B cell (primary cell): ENCODE measurements around the gene SLC2A10. TPM values are rescaled to one million over a fixed set of nuclear protein-coding genes. Genes with fewer than 3 reads are reported as not detected.
A peak's percentile ranks its signal among the peaks of the same experiment; 100 is the strongest.

Experiments
- ATAC-seq: fragments of 200-7000 bp; cut with Tn5 transposase; one replicate; pipeline ENCODE4 v1.10.0; 2021; ENCODE audit warnings: low read depth, mild to moderate bottlenecking, moderate number of reproducible peaks, moderate library complexity
- CTCF ChIA-PET: fragments of 350-600 bp; sonication (Branson Sonifier 250); formaldehyde crosslinking; loops from one replicate; lab custom pipeline; 2021; ENCODE audit warnings: antibody characterized with exemption, inconsistent platforms; lab: Charles Lee
- POLR2A ChIA-PET: fragments of 350-600 bp; sonication (Branson Sonifier 250); formaldehyde crosslinking; loops from one replicate; lab custom pipeline; 2021; ENCODE audit warnings: antibody characterized with exemption; lab: Charles Lee
- DNase-seq: peaks from one replicate; pipeline ENCODE4 v3.0.0; 2013
- H2AFZ ChIP-seq: 2 replicates; pipeline ENCODE4 v1.6.1; 2012; ENCODE audit warnings: mild to moderate bottlenecking, low read depth, low read length; ENCODE audit not compliant: insufficient read depth, poor library complexity, severe bottlenecking
- H3K27ac ChIP-seq, 2 donors: 1 replicate in 1 of 2; 2 replicates in 1 of 2; pipeline ENCODE4 v1.5.1; 2012 to 2013; ENCODE audit warnings: low read length in 2 of 2, mild to moderate bottlenecking in 2 of 2, moderate library complexity in 1 of 2
- H3K27me3 ChIP-seq, 4 experiments: fragments of 200-600 bp in 1 of 4; sonication (generic) in 1 of 4; replicated peaks in 1 of 4; 1 replicate in 2 of 4; 2 replicates in 2 of 4; pipeline versions ENCODE4 v1.6.1 to v1.7.0; 2013 to 2016; ENCODE audit warnings: low read length in 3 of 4, mild to moderate bottlenecking in 2 of 4, mixed read lengths in 1 of 4, moderate library complexity in 1 of 4; ENCODE audit not compliant: insufficient read depth in 4 of 4, control insufficient read depth in 3 of 4; ENCODE audit errors: control extremely low read depth in 1 of 4
- H3K36me3 ChIP-seq, 2 experiments: replicated peaks in 1 of 2; 1 replicate in 1 of 2; 2 replicates in 1 of 2; pipeline versions ENCODE4 v1.6.1 to v1.7.1; 2013; ENCODE audit warnings: low read length in 1 of 2; ENCODE audit not compliant: insufficient read depth in 2 of 2, control insufficient read depth in 1 of 2; ENCODE audit errors: control extremely low read depth in 1 of 2, extremely low read depth in 1 of 2
- H3K4me1 ChIP-seq, 2 donors: fragments of 200-600 bp in 1 of 2; sonication (generic) in 1 of 2; 1 replicate in 1 of 2; 2 replicates in 1 of 2; pipeline versions ENCODE4 v1.5.1 to v1.6.1; 2013 to 2017; ENCODE audit warnings: low read length in 2 of 2; ENCODE audit not compliant: control insufficient read depth in 2 of 2, insufficient read depth in 2 of 2
- H3K4me2 ChIP-seq: replicated peaks from 2 replicates; pipeline ENCODE3; 2012; ENCODE audit warnings: mild to moderate bottlenecking, low read depth, low read length; ENCODE audit not compliant: poor library complexity, severe bottlenecking
- H3K4me3 ChIP-seq, 5 experiments: fragments of 200-600 bp in 1 of 5; sonication (generic) in 1 of 5; 1 replicate in 3 of 5; 2 replicates in 2 of 5; pipeline versions ENCODE4 v1.5.1 to v1.7.0; 2011 to 2016; ENCODE audit warnings: low read length in 4 of 5, mild to moderate bottlenecking in 4 of 5, low read depth in 2 of 5, control low read depth in 1 of 5, moderate library complexity in 1 of 5; ENCODE audit not compliant: insufficient read depth in 1 of 5; ENCODE audit errors: control extremely low read depth in 1 of 5, extremely low read depth in 1 of 5
- H3K79me2 ChIP-seq: fragments of 200-600 bp; sonication (generic); one replicate; pipeline ENCODE4 v1.6.0; 2016; ENCODE audit warnings: low read length; ENCODE audit not compliant: control insufficient read depth, insufficient read depth
- H3K9ac ChIP-seq: fragments of 200-600 bp; sonication (generic); 2 replicates; pipeline ENCODE4 v1.6.1; 2017; ENCODE audit warnings: mild to moderate bottlenecking, low read length, moderate library complexity
- H3K9me3 ChIP-seq, 3 donors: one replicate each; pipeline versions ENCODE4 v1.6.1 to v1.7.1; 2013; ENCODE audit warnings: low read length in 2 of 3; ENCODE audit not compliant: control insufficient read depth in 2 of 3, insufficient read depth in 1 of 3; ENCODE audit errors: control extremely low read depth in 1 of 3
- H4K20me1 ChIP-seq: 2 replicates; pipeline ENCODE4 v1.6.0; 2012; ENCODE audit warnings: mild to moderate bottlenecking, low read length; ENCODE audit not compliant: insufficient read depth, control insufficient read depth, poor library complexity, severe bottlenecking
- H3K27ac Mint-ChIP-seq: one replicate; pipeline ENCODE4 v1.8.0; 2021; ENCODE audit warnings: mixed read lengths
- H3K27me3 Mint-ChIP-seq: one replicate; pipeline ENCODE4 v1.8.0; 2021; ENCODE audit warnings: mixed read lengths
- H3K4me1 Mint-ChIP-seq: one replicate; pipeline ENCODE4 v1.8.0; 2021; ENCODE audit warnings: mixed read lengths
- H3K4me3 Mint-ChIP-seq: one replicate; pipeline ENCODE4 v1.8.0; 2021; ENCODE audit warnings: mixed read lengths
- H3K9me3 Mint-ChIP-seq: one replicate; pipeline ENCODE4 v1.8.0; 2022; ENCODE audit warnings: mixed read lengths; ENCODE audit not compliant: insufficient read depth
- CTCF ChIP-seq: fragments of 200-600 bp; IDR thresholded peaks from one replicate; pipeline ENCODE4 v1.8.0; 2022; ENCODE audit warnings: antibody characterized with exemption, mild to moderate bottlenecking
- EZH2 ChIP-seq: IDR thresholded peaks from 2 replicates; pipeline ENCODE4 v1.6.1; 2012; ENCODE audit warnings: borderline replicate concordance, low read depth, mild to moderate bottlenecking, moderate library complexity, low read length; ENCODE audit not compliant: insufficient read depth, poor library complexity, severe bottlenecking
- WGBS: methylation state at CpG from one replicate; pipeline ENCODE4 v1.1.5; 2013; ENCODE audit warnings: missing lambda C conversion rate; ENCODE audit not compliant: insufficient coverage; 5-methylcytosine and 5-hydroxymethylcytosine counted together
- intact Hi-C: fragments of 100-400 bp; cut with micrococcal nuclease; formaldehyde crosslinking; loops from one replicate; pipeline ENCODE4 v1.10.0; 2022
- polyA plus RNA-seq: library from polyadenylated mRNA; depleted of rRNA; stranded (reverse); fragments of >200 nt; gene quantifications from 2 replicates; pipeline ENCODE4 v1.2.3, GENCODE V29; 2012
- total RNA-seq, 2 donors: library from RNA; stranded (reverse); fragments of 120-200 nt in 1 of 2; gene quantifications; 1 replicate in 1 of 2; 2 replicates in 1 of 2; pipeline versions ENCODE4 v1.2.3 to v1.2.4, GENCODE V29; 2013 to 2022

Gene SLC2A10
- total and polyA plus RNA-seq, 2 donors (not counting 1 experiment from before 2014, with no cell fraction given): not detected

- Histone ChIP-seq H3K4me2 (peak overlapping the region; percentile 69), H3K4me1 (peaks cover 20 to 21% of the 10 kb centered on the region in 2 donors), H3K27ac (peak overlapping the region; percentile 76 to 80), H3K9me3 (no peaks in the 10 kb centered on the region), H3K27me3 (no peaks in the 10 kb centered on the region), H4K20me1 (peaks cover 32% of the 10 kb centered on the region), H3K79me2 (peaks cover 39% of the 10 kb centered on the region), H2AFZ (peak overlapping the region; percentile 96), H3K9ac (peak overlapping the region; percentile 82), H3K4me3 (peak overlapping the region in 3 of 5 experiments; percentile 87 to 95 (median 88)), H3K36me3 (peaks cover 3 to 15% of the 10 kb centered on the region in 2 experiments)
- CTCF ChIA-PET: interaction anchor here (0.9 to 2.7 kb wide), 2 partner anchors 9 to 279 kb away, joined by 3 to 17 read pairs; no protein-coding TSS in a partner anchor
- no peak for DNase-seq
- H3K27me3 Mint-ChIP-seq: no peaks in the 10 kb centered on the region
- TF ChIP-seq CTCF (no peak), EZH2 (no peak)
- H3K27ac Mint-ChIP-seq: peak overlapping the region; percentile 98
- H3K4me1 Mint-ChIP-seq: peaks cover 40% of the 10 kb centered on the region
- no peaks in the 10 kb centered on the region for H3K9me3 Mint-ChIP-seq
- H3K4me3 Mint-ChIP-seq: peak overlapping the region; percentile 99
- WGBS: 50% methylated on average over 8 of the region's 13 CpGs
- POLR2A ChIA-PET: no interaction called here
- intact Hi-C loops: no loop called here
- ATAC-seq: no peak
These were observed 19.0 kb upstream of the SLC2A10 start for GRCh38 chr20:46690219-46691106.

GRCh38 chr20:46691196-46691595, 18.3 kb upstream of the SLC2A10 start:
- Histone ChIP-seq H2AFZ (no peak overlapping the region), H3K27me3 (peaks cover 0 to 1% (median 0%) of the 10 kb centered on the region in 4 experiments), H3K9me3 (no peaks in the 10 kb centered on the region), H3K36me3 (peaks cover 0 to 8% of the 10 kb centered on the region in 2 experiments), H4K20me1 (peaks cover 26% of the 10 kb centered on the region), H3K9ac (no peak overlapping the region), H3K27ac (no peak overlapping the region), H3K4me2 (no peak overlapping the region), H3K79me2 (peaks cover 32% of the 10 kb centered on the region), H3K4me1 (peaks cover 20 to 21% of the 10 kb centered on the region in 2 donors), H3K4me3 (no peak overlapping the region)
- no peak overlapping the region for H3K4me3 Mint-ChIP-seq
- CTCF ChIA-PET: interaction anchor here (2.7 kb wide), 1 partner anchor 10 kb away, joined by 17 read pairs; no protein-coding TSS in a partner anchor
- WGBS: no CpG with 5 or more reads among the region's 4 CpGs
- intact Hi-C loops: no loop called here
- TF ChIP-seq EZH2: no peak
- TF ChIP-seq CTCF: no peak
- H3K27ac Mint-ChIP-seq: no peak overlapping the region
- POLR2A ChIA-PET: no interaction called here
- no peaks in the 10 kb centered on the region for H3K9me3 Mint-ChIP-seq
- no peaks in the 10 kb centered on the region for H3K27me3 Mint-ChIP-seq
- peaks cover 36% of the 10 kb centered on the region for H3K4me1 Mint-ChIP-seq
- ATAC-seq (no peak), DNase-seq (no peak)
